ENCODE data around the gene NOTCH2NLA. TPM values are rescaled to one million over a fixed set of nuclear protein-coding genes. Genes with fewer than 3 reads are reported as not detected.
A peak's percentile ranks its signal among the peaks of the same experiment; 100 is the strongest.
"Not testable (repeated sequence)": the region's sequence is repeated elsewhere in the genome, so short reads cannot be mapped to it uniquely, and the experiment has no call there.

Gene NOTCH2NLA
- total RNA-seq = 41.3 TPM
- long read RNA-seq, transcript NOTCH2NLA-201 (5 exons, 1,874 nt) = major isoform, 6 of 9 reads
- long read RNA-seq, partial matches to known transcripts = 1 of 9 reads
- long read RNA-seq, other reads (novel, unspliced or antisense) = 2 of 9 reads

DNA sequence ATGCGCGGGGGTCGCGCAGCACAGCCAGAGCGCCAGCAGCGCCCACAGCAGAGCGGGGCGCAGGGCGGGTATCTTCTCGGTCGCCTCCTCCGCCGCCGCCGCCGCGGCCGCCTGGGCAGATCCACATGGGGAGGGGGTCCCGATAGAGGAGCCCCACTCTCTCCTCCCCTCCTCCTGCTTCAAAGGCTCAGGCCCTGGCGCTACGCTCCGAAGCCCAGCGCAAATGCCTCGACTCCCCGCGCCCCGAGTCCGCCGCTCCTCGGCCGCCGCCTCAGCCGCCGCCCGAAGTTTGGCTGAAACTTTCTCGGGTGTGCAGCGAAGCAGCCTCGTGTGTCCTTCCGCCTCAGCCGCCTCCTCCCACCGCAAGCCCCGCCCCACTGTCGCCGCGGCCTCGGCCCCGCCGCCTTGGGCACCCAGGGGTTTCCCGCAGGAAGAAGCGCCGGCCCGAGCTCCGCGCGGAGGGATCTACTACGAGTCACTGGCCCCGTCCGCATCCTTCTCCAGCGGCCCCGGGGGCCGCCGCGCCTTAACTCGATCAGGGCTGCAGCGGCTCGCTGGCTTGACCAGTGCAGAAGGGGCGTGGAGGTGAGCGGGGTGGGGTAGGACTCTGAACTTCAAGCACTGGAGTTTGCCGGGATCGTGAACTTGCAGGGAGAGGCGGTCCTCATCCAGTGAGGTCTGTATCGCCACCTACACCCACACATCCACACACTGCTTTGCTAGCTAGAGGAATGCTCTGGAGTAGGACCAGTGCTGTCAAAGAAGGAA lies at the start of gene NOTCH2NLA:
Gene NOTCH2NLA, minus strand, starts transcription at position 312 of the 768 bp plus-strand sequence. CDS start 39,684 bp downstream, outside the sequence.
- intact Hi-C loops (cut with DNase I) = not testable (repeated sequence)

DNA sequence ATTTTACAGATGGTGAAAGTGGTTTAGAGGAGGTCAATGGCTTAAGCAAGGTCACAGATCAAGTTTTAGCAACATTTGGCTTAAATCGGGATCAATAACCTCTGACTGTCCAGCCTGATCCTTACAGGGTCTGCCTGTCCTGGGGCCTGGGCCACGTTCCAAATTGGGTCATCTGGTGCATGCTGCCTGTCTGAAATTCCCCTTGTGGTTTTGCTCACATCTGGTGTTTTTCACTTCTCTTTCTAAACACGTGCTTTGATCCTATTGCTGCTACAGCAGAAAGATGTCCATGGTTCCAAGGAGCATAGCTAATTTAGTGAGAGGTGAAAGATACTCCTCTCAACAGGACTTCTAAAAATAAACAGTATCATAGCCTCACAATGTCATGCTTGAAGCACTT lies 49.5 kb upstream of the NOTCH2NLA start:
- H3K27ac ChIP-seq; H3K9me3 ChIP-seq; intact Hi-C loops (cut with DNase I); H3K27me3 ChIP-seq; H3K4me3 ChIP-seq; H3K36me3 ChIP-seq; H3K4me1 ChIP-seq; DNase-seq: not testable (repeated sequence)
- ATAC-seq = peak; percentile 68

More for the DNA sequence above, at the start of gene NOTCH2NLA:
- ATAC-seq = peak; percentile 81
- not testable (repeated sequence) for H3K27me3 ChIP-seq, H3K4me1 ChIP-seq, H3K9me3 ChIP-seq, H3K36me3 ChIP-seq
- peak; percentile 62 for DNase-seq
- Histone ChIP-seq H3K4me3 (peak within 1 kb of the TSS; percentile 44), H3K27ac (peak within 1 kb of the TSS; percentile 51)

DNA sequence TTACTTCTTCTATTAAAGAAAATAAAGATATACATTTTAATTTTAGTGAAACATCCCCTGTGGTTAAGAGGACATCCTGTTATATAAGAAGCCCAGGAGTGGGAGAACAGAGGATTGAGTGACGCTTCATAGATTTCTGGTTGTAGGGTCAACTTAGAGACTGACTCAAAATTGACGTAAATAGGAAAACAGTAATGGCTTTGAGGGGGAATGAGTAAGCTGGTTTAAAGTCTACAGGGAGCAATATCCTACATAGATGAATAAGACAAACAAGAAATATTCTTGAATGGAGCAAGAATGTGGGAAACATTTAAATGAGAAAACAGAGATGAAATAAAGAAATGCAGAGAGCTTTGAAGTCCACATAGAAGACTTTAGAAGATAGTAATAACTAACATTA lies 48.3 kb upstream of the NOTCH2NLA start:
- H3K27ac ChIP-seq; H3K4me1 ChIP-seq; H3K4me3 ChIP-seq; DNase-seq; H3K36me3 ChIP-seq; ATAC-seq; H3K27me3 ChIP-seq; H3K9me3 ChIP-seq; intact Hi-C loops (cut with DNase I): not testable (repeated sequence)

DNA sequence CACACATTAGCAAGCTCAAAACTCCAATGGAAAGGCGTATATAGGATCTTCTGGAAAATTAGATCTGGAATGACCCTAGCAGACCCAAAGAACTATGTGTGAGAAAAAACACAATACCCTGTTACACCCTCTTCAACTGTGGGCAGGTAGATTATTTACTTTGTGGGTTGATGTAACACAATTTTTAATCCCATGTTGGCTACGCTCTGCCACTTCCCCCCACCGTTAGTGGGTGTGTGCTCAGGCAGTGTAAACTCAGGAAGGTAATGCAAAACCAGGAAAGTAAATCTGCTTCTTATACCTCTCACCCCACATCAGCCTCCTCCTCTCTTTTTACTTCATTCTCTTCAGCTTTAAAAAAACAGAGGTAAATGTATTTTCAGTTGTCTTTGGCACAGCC lies 45.3 kb upstream of the NOTCH2NLA start:
- ATAC-seq = peak; percentile 33
- DNase-seq; intact Hi-C loops (cut with DNase I): not testable (repeated sequence)

DNA sequence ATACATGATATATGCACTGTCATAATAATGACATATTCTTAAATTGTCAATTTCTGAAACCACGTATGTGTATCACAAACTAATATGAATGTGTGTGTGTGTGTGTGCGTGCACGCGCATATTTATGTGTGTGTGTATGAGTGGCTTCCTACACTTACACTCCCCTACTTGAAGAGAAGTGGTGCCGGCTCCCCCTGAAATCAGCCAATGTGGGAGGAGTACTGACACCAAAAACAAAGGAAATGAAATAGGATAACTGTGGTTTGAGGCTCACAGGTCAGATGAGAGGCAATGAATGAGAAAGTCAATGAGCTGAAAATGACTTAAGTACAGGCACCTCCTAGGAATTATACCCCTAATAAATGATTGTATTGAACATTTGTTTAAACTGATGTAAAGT lies 44.4 kb upstream of the NOTCH2NLA start:
- intact Hi-C loops (cut with DNase I); H3K9me3 ChIP-seq; H3K4me1 ChIP-seq; H3K27ac ChIP-seq; ATAC-seq; H3K36me3 ChIP-seq; DNase-seq; H3K4me3 ChIP-seq; H3K27me3 ChIP-seq: not testable (repeated sequence)

More for the DNA sequence above, 45.3 kb upstream of the NOTCH2NLA start:
- H3K27ac ChIP-seq, H3K27me3 ChIP-seq, H3K4me3 ChIP-seq, H3K4me1 ChIP-seq, H3K36me3 ChIP-seq, H3K9me3 ChIP-seq: not testable (repeated sequence)

DNA sequence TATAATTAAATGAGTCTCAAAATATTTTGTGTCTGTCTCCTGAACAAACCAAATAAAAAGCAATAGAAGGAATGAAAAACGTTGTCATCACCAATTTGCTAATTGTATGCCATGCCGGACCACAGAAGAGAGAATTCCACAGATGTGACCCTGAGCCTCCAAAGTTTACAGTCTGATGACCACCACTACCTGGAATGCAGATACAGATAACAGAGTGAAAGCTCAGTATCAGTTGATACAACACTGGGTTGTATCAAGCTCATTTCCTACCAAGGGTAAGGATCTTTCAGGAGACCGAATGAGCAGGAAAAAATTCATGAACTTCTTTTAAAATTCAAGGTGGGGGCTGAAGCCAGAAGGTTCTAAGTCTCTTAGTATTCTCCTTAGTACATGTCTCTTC lies 43.9 kb upstream of the NOTCH2NLA start:
- intact Hi-C loops (cut with DNase I); H3K4me1 ChIP-seq; H3K27me3 ChIP-seq; H3K9me3 ChIP-seq; H3K4me3 ChIP-seq; ATAC-seq; H3K36me3 ChIP-seq; H3K27ac ChIP-seq; DNase-seq: not testable (repeated sequence)

DNA sequence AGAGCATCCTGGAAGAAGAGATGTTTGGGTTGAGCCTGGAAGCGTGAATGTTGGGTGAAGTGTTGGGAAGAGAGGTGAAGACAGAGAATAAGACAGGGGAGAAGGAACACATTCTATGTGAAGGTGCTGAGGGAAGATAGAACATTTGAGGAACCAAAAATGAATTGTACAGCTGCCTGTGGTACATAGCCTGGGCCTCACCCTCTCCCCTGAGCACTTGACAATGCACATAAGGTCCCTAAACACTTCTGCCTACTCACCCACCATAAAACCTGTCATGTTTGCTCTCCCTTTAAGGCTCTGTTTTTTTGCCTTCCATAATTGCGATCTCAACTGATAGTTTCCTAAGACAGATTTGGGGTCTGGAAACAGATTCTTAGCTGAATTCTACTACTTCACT lies 43.2 kb upstream of the NOTCH2NLA start:
- H3K4me1 ChIP-seq; H3K9me3 ChIP-seq; DNase-seq; H3K36me3 ChIP-seq; intact Hi-C loops (cut with DNase I); H3K27me3 ChIP-seq; H3K27ac ChIP-seq; H3K4me3 ChIP-seq; ATAC-seq: not testable (repeated sequence)

DNA sequence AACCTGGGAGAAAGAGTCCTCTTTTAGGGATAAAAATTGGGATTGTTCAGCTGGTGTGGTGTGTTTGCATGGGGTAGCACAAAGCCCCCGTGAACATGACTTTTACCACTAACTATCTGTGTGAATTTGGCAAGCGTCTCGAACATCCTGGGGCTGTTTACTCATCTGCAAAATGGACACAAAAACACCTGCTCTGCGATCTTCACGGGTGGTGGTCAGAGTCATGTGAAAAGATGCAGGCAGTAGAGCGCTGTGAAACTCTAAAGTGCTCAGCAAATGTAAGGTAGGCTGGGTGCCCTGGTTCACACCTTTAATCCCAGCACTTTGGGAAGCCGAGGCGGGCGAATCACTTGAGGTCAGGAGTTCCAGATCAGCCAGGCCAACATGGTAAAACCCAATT lies 41.3 kb upstream of the NOTCH2NLA start:
- H3K36me3 ChIP-seq; intact Hi-C loops (cut with DNase I); H3K27me3 ChIP-seq; H3K27ac ChIP-seq; H3K9me3 ChIP-seq; H3K4me3 ChIP-seq; H3K4me1 ChIP-seq; DNase-seq; ATAC-seq: not testable (repeated sequence)

DNA sequence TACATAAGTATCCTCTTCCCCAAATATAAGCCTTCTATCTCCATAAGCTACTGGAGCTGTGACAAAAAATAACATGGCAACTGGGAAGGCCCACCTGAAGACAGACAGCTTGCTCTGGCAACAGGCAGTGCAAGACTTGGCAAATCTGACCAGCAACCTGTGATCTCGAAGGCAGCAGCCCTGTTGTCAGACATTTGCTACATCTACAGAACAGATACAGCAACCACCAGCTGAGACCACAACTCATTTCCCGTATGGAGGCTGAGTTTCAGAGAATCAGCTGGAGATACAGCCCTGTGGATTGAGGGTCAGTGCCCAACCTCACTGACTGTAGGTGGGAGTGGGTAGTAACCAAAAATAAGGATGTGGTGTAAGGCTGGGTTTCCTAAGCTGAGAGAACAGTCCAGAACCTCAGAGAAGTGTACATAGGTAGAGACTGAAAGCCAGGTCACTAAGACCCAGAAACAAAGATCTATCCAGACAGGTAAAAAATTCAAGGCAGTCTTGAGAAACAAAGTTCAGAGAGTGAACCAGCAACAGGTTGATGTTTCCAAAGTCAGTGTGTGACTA lies 37.4 kb upstream of the NOTCH2NLA start:
- intact Hi-C loops (cut with DNase I) = not testable (repeated sequence)
- peak; percentile 40 for ATAC-seq
- DNase-seq = peak; percentile 13

DNA sequence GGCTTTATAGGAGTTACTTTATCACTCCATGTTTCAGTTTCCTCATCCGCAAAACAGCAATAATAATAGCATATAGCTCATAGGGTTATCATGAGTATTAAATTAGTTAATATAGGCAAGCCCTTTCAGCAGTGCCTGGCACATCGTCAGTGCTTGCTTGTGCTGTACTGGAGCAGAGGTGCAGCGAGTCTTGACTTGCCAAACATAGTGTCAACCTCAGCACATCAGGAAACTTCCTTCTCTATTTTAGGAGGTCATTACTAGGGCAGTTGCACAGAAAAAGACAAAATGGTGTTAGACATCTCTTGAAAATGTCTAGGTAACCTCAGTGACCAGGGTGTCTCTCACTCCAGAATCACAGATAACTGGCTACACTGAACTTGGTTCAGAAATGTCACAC lies 35.9 kb upstream of the NOTCH2NLA start:
- intact Hi-C loops (cut with DNase I); H3K36me3 ChIP-seq; H3K27me3 ChIP-seq; H3K9me3 ChIP-seq; H3K27ac ChIP-seq; H3K4me3 ChIP-seq; H3K4me1 ChIP-seq; DNase-seq: not testable (repeated sequence)
- peak; percentile 78 for ATAC-seq

More for the DNA sequence above, 37.4 kb upstream of the NOTCH2NLA start:
- H3K27me3 ChIP-seq, H3K4me1 ChIP-seq, H3K27ac ChIP-seq, H3K9me3 ChIP-seq, H3K4me3 ChIP-seq, H3K36me3 ChIP-seq: not testable (repeated sequence)

DNA sequence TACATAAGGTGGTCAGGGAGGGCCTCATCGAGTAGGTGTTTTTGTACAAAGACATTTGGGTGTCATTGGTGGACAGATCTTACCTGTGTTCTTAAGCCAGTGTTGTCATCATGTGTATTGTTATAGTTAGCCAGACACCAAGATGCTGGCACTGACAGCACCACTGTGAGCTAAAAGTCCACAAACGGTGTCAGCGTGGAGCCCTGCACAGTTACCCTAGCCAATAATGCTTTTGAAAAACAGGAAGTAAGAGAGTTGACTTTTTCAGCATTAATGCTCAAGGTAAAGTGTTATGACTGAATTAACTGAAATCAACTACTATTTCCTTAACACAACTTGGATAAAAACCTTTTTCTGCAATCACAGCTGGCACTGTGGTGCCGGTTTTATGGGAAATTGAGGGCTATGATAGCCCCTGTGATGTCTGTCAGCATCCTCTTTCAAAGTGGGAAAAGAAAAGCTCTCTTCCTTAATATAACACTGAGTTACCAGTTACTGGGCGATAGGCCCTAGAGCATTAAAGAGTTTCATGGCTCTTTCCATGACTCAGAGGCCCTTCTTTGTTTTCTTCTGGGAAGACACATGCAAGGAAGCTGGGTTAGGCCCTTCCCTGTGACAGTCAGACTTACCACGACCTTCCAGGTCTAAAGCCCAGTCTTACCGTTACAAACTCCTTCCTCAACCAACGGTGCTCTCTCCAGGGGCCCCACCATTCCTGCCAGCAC lies 31.3 kb upstream of the NOTCH2NLA start:
- H3K9me3 ChIP-seq; intact Hi-C loops (cut with DNase I); H3K36me3 ChIP-seq; H3K4me1 ChIP-seq; DNase-seq; ATAC-seq; H3K4me3 ChIP-seq; H3K27me3 ChIP-seq; H3K27ac ChIP-seq: not testable (repeated sequence)

DNA sequence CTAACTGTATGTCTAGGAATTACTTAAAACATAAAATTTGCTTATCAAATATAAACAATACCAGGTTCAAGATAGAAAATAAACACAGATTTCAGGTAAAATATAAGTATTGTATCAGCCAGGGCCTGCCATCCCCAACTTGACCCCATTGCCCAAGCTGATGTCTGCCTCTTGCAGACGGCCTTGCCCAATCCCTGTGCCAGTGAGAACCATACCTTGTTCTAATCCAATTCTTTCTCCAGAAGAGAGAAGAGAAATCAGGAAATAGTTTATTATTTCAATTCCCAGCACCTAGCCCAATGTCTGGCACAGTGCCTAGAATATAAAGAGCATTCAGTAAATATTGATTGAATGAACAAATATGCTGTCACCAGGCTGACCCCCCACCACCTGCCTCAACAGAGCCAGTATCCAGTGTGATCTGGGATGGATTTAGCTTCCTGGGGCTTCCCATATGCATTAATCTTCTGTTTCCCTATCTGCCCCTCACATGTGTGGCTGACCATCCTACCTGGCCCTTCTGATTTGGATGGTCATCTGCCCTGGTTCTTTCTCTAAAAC lies 29.3 kb upstream of the NOTCH2NLA start:
- H3K4me3 ChIP-seq, ATAC-seq, H3K4me1 ChIP-seq: not testable (repeated sequence)

DNA sequence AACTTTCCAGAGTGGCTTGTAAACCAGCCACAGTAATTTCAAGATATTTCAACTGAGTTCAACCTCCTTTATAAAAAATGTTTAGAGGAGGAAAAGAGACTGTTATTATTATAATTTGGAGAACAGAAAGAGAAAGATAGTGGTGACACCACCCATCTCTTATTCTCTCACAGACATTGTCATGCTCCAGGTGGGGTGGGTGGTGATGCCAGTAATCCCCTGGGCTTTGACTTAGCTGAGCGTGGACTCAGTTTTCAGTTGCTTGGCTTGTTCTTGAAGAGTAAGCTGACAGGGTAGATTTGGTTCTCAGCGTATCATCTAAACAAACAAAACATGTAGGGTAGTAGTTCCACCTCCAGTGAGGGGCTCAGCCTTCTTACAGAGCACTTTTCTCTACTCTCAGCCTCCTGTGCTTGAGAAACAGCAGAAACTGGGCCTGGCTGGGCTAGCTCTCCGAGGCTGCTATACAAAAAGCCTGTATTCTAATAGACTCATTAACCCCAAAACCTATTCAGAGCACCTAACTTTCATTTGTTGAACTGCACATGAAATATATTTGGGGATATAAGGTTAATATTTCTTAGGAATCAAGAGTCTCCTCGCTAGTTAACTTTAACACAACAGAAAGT lies 25.9 kb upstream of the NOTCH2NLA start:
- H3K27me3 ChIP-seq; H3K27ac ChIP-seq; H3K36me3 ChIP-seq; H3K9me3 ChIP-seq; DNase-seq; intact Hi-C loops (cut with DNase I); H3K4me1 ChIP-seq; ATAC-seq; H3K4me3 ChIP-seq: not testable (repeated sequence)

More for the DNA sequence above, 29.3 kb upstream of the NOTCH2NLA start:
- DNase-seq; H3K27ac ChIP-seq; H3K9me3 ChIP-seq; H3K27me3 ChIP-seq; H3K36me3 ChIP-seq; intact Hi-C loops (cut with DNase I): not testable (repeated sequence)

Data from upper lobe of right lung (tissue), 1 donor.